PC-9 (cell line): ENCODE data around the gene RC3H1.

Source experiments
- EZH2 ChIP-seq: fragments of 200-600 bp; sonication (generic); IDR thresholded peaks from 2 replicates; pipeline ENCODE4 v1.8.0; 2017; ENCODE audit warnings: antibody characterized with exemption, low read depth
- TF ChIP-seq, protein P1 (sequence below): fragments of 200-600 bp; sonication (generic); conservative IDR thresholded peaks from 2 replicates; pipeline ENCODE4 v1.6.1; 2017; ENCODE audit warnings: mixed run types, antibody characterized with exemption, mild to moderate bottlenecking, moderate library complexity

DNA sequence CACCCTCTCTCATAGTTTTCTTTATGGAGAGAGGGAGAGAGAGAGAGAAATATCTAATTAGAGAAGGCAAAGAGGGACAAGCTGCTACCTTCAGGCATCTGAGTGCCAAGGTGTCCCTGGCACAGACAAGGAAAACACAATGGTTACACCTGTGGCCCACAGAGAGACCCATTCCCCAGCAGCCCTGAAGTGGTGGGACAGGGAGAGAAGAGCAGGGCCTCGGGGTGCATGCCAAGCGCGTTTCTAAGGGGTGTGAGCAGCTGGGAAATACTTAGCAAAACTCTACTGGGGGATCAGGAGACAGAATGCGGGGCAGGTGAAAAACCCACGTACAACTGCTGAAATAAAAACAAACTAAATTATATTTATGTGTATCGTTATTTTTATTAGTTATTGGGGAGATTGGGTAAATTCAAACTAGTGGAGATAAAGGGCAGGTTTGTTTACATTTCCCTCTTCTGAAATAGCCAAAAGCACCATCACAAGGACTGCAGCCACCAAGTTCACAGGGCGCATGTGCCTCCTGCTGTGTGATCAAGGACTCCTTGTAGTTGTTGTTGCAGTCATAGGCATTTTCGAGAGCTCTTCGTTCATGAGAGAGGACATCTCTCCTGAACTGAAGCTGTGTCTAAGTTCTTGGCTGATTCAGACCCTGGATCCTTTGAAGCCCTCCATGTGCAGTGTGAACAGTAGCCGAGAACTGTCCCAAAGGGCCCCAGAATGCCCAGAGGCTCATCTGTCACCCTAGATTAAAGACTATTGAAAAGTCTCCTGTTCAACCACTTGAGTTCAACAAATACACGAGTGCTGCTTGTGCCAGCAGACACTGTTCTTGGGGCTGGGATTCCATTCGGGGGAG lies 104.3 kb downstream of the RC3H1 start:
- TF ChIP-seq, protein P1, sequence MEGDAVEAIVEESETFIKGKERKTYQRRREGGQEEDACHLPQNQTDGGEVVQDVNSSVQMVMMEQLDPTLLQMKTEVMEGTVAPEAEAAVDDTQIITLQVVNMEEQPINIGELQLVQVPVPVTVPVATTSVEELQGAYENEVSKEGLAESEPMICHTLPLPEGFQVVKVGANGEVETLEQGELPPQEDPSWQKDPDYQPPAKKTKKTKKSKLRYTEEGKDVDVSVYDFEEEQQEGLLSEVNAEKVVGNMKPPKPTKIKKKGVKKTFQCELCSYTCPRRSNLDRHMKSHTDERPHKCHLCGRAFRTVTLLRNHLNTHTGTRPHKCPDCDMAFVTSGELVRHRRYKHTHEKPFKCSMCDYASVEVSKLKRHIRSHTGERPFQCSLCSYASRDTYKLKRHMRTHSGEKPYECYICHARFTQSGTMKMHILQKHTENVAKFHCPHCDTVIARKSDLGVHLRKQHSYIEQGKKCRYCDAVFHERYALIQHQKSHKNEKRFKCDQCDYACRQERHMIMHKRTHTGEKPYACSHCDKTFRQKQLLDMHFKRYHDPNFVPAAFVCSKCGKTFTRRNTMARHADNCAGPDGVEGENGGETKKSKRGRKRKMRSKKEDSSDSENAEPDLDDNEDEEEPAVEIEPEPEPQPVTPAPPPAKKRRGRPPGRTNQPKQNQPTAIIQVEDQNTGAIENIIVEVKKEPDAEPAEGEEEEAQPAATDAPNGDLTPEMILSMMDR: no peak
- no peak for TF ChIP-seq EZH2
